ENCODE measurements around the gene APOD.
"Not testable (repeated sequence)": the region's sequence is repeated elsewhere in the genome, so short reads cannot be mapped to it uniquely, and the experiment has no call there.

APOD gene

DNA sequence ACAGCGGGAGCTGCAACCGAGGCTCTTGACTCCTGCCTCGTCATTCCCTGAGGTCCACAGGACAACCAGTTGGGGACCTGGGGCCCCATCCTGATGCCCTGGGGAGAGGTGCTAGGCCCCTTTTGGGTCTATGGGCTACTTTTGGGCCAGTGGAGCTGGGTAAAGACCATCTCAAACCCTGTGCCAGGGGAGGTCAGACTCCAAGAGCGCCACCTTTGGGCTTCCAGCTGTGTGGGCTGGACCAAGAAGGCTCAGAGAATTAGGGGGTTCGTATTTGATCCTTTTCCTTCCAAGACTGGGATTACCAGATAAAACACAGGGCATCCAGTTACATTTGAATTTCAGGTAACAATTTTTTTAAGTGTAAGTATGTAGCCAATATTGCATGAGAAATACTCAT lies 33.4 kb upstream of the APOD start:
- not testable (repeated sequence) for H3K27ac ChIP-seq (ENCODE audit: low read depth, low read length, severe bottlenecking); H3K4me3 ChIP-seq (ENCODE audit: extremely low read depth, insufficient read depth, low read length, poor library complexity, severe bottlenecking); H3K4me1 ChIP-seq (ENCODE audit: control insufficient read depth, insufficient read depth, low read length, poor library complexity, severe bottlenecking); H3K36me3 ChIP-seq (ENCODE audit: control insufficient read depth, insufficient read depth, low read length); H3K9me3 ChIP-seq (ENCODE audit: control insufficient read depth, low read length)
- WGBS, 2 experiments (ENCODE audit: insufficient coverage in 2 of 2): 87 to 100% methylated on average over 1 to 3 of the region's 5 CpGs

GRCh38 chr3:195616681-195617080 lies 32.9 kb upstream of the APOD start:
- no peak overlapping the region for H3K27ac ChIP-seq (ENCODE audit: low read depth, low read length, severe bottlenecking)
- 85 to 90% methylated on average over 4 to 9 of the region's 9 CpGs for WGBS, 2 experiments (ENCODE audit: insufficient coverage in 2 of 2)
- H3K9me3 ChIP-seq (ENCODE audit: control insufficient read depth, low read length): peaks cover under 1% of the 10 kb centered on the region
- H3K4me1 ChIP-seq (ENCODE audit: control insufficient read depth, insufficient read depth, low read length, poor library complexity, severe bottlenecking): no peaks in the 10 kb centered on the region
- no peak overlapping the region for H3K4me3 ChIP-seq (ENCODE audit: extremely low read depth, insufficient read depth, low read length, poor library complexity, severe bottlenecking)
- no peaks in the 10 kb centered on the region for H3K36me3 ChIP-seq (ENCODE audit: control insufficient read depth, insufficient read depth, low read length)

DNA sequence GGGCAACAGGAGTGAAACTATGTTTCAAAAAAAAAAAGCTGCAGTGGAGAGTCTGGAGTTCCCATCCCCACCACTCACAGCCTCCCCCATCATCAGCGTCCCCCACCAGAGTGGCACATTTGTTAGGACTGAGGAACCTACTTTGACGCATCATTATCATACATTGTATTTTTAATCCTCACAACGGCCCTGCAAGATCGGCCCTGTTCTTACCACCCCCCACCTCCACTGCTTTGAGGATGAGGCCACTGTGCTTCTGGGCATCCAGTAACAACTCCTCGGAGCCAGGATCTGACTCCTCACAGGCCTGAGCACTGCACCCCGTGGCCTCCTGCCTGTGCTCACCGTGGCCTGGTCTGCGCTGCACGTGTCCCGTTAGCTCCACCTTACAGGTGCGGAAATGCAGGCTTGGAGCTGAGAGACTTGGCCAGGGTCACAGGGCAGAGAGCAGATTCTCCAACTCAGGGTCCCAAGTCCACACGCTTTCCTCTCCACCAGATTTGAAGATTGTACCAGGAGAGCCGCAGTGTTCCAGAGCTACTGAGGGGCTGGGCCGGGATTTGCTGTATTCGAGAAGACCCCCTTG lies 32.3 kb upstream of the APOD start:
- H3K27ac ChIP-seq (ENCODE audit: low read depth, low read length, severe bottlenecking); H3K4me1 ChIP-seq (ENCODE audit: control insufficient read depth, insufficient read depth, low read length, poor library complexity, severe bottlenecking); H3K36me3 ChIP-seq (ENCODE audit: control insufficient read depth, insufficient read depth, low read length); H3K4me3 ChIP-seq (ENCODE audit: extremely low read depth, insufficient read depth, low read length, poor library complexity, severe bottlenecking); H3K9me3 ChIP-seq (ENCODE audit: control insufficient read depth, low read length): not testable (repeated sequence)
- 80 to 88% methylated on average over 2 to 4 of the region's 15 CpGs for WGBS, 2 experiments (ENCODE audit: insufficient coverage in 2 of 2)

DNA sequence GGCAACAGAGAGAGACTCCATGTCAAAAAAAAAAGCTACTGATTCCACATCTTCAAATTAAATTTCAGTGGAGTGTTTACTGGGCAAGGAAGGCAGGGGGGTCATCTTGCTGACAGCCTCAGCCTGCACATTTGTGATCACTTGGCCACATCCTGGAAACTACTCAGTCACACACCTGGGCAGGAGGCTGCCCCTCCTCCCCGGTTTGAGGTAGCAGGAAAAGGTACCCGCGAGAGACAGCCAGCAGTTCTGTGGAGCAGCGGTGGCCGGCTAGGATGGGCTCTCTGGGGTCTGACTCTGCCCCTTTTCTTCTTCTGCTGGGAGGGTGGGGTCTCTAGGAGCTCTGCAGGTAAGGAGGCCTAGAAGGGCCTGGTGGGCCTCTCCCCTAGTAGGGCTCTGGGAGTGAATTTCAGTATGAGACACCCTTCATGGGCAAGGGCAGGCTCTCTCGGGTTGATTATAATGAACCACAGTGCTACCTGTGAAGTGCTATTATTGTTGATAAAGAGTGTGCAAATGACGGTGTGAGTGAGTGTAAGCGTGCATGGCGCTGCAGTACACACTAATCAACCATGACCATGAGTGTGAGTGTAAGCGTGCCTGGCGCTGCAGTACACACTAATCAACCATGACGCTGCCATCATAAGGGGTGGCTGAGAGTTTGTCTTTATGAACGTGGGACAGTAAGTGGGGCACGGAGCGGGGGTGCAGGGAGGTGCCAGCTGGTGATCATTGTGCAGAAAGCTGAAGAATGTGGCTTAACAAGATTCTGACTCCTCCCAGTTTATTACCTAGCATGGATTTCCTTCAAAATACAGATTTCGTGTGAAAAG lies 31.1 kb upstream of the APOD start:
- not testable (repeated sequence) for H3K36me3 ChIP-seq (ENCODE audit: control insufficient read depth, insufficient read depth, low read length)
- 92 to 97% methylated on average over 7 of the region's 16 CpGs for WGBS, 2 experiments (ENCODE audit: insufficient coverage in 2 of 2)

GRCh38 chr3:195613468-195614069 lies 29.8 kb upstream of the APOD start:
- no peak overlapping the region for H3K4me3 ChIP-seq (ENCODE audit: extremely low read depth, insufficient read depth, low read length, poor library complexity, severe bottlenecking)
- 83 to 86% methylated on average over 10 to 11 of the region's 15 CpGs for WGBS, 2 experiments (ENCODE audit: insufficient coverage in 2 of 2)

More for the DNA sequence above, 31.1 kb upstream of the APOD start:
- not testable (repeated sequence) for H3K4me3 ChIP-seq (ENCODE audit: extremely low read depth, insufficient read depth, low read length, poor library complexity, severe bottlenecking); H3K4me1 ChIP-seq (ENCODE audit: control insufficient read depth, insufficient read depth, low read length, poor library complexity, severe bottlenecking); H3K27ac ChIP-seq (ENCODE audit: low read depth, low read length, severe bottlenecking)
- H3K9me3 ChIP-seq (ENCODE audit: control insufficient read depth, low read length): peaks cover 11% of the 10 kb centered on the region

DNA sequence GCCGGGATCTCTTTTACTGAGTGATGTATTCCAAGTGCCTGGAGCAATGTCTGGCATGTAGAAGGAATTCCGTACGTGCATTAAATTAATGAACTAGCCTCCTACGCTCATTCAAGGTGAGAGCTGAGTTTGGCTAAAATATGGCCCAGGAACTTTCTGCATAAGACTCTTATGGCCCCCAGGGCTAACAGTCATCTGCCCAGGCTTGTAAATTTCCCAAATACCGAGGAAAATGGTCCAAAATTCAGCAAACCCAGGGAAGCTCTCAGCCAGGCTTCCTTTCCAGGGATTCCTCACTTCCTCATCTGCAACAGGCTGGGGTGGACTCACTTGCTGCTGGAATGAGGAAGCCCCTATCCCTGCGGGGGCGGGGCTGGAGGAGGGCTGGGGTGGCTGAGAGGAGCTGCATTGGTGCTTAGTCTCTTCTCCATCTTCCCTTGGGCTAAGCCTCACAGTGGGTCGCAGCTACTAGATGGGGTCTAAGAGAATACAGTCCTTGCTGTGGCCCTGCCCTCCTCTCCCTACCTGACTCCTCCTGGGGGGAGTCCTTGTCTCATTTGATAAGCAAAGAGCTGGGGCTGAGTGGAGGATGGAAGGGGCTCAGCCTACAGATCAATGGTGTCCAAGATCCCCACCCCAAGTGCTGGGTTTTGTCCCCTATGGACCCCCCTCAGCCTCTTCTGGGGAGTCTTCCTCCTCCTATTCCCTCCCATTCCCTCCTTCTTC lies 28.5 kb upstream of the APOD start:
- WGBS, 2 experiments (ENCODE audit: insufficient coverage in 2 of 2): 81 to 89% methylated on average over 4 to 6 of the region's 8 CpGs
- Histone ChIP-seq H3K36me3 (ENCODE audit: control insufficient read depth, insufficient read depth, low read length) (no peaks in the 10 kb centered on the region), H3K4me1 (ENCODE audit: control insufficient read depth, insufficient read depth, low read length, poor library complexity, severe bottlenecking) (no peaks in the 10 kb centered on the region), H3K9me3 (ENCODE audit: control insufficient read depth, low read length) (peaks cover 20% of the 10 kb centered on the region), H3K27ac (ENCODE audit: low read depth, low read length, severe bottlenecking) (no peak overlapping the region), H3K4me3 (ENCODE audit: extremely low read depth, insufficient read depth, low read length, poor library complexity, severe bottlenecking) (no peak overlapping the region)

More at GRCh38 chr3:195613468-195614069, 29.8 kb upstream of the APOD start:
- Histone ChIP-seq H3K27ac (ENCODE audit: low read depth, low read length, severe bottlenecking) (no peak overlapping the region), H3K4me1 (ENCODE audit: control insufficient read depth, insufficient read depth, low read length, poor library complexity, severe bottlenecking) (no peaks in the 10 kb centered on the region), H3K36me3 (ENCODE audit: control insufficient read depth, insufficient read depth, low read length) (no peaks in the 10 kb centered on the region), H3K9me3 (ENCODE audit: control insufficient read depth, low read length) (peaks cover 15% of the 10 kb centered on the region)

DNA sequence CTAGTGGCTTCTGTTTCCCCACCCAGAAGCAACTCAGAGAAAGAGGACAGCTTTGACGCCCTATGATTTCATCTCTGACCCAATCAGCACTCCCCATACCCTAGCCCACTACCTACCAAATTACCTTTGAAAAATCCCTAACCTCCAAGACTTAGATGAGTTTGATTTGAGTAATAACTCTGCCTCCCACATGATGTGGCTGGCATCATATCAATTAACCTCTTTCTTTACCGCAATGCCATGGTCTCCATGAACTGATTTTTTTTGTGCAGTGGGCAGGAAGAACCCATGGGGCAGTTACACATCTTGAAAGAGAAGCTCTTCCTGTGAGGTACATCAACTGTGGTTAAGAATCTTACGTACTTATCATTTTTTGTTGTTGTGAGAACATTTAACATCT lies 25.5 kb upstream of the APOD start:
- no peak overlapping the region for H3K27ac ChIP-seq (ENCODE audit: low read depth, low read length, severe bottlenecking)
- peaks cover 37% of the 10 kb centered on the region for H3K9me3 ChIP-seq (ENCODE audit: control insufficient read depth, low read length)
- no peaks in the 10 kb centered on the region for H3K4me1 ChIP-seq (ENCODE audit: control insufficient read depth, insufficient read depth, low read length, poor library complexity, severe bottlenecking)
- no peak overlapping the region for H3K4me3 ChIP-seq (ENCODE audit: extremely low read depth, insufficient read depth, low read length, poor library complexity, severe bottlenecking)
- 71% methylated on average over 1 of the region's 3 CpGs; no CpG with 5 or more reads in 1 of the 2 experiments for WGBS, 2 experiments (ENCODE audit: insufficient coverage in 2 of 2)
- no peaks in the 10 kb centered on the region for H3K36me3 ChIP-seq (ENCODE audit: control insufficient read depth, insufficient read depth, low read length)

DNA sequence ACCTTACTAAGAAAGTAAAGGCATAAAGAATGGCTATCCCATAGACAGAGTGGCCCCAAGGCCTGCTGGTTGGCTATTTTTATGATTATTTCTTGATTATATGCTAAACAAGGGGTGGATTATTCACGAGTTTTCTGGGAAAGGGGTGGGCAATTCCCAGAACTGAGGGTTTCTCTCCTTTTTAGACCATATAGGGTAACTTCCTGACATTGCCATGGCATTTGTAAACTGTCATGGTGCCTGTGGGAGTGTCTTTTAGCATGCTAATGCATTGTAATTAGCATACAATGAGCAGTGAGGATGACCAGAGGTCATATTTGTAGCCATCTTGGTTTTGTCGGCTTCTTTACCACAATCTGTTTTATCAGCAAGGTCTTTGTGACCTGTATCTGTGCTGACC lies 18.0 kb upstream of the APOD start:
- not testable (repeated sequence) for H3K4me3 ChIP-seq (ENCODE audit: extremely low read depth, insufficient read depth, low read length, poor library complexity, severe bottlenecking); H3K27ac ChIP-seq (ENCODE audit: low read depth, low read length, severe bottlenecking); H3K36me3 ChIP-seq (ENCODE audit: control insufficient read depth, insufficient read depth, low read length); H3K4me1 ChIP-seq (ENCODE audit: control insufficient read depth, insufficient read depth, low read length, poor library complexity, severe bottlenecking)
- H3K9me3 ChIP-seq (ENCODE audit: control insufficient read depth, low read length): peaks cover 20% of the 10 kb centered on the region
- 100% methylated on average over 1 of the region's 2 CpGs for WGBS, 2 experiments (ENCODE audit: insufficient coverage in 2 of 2)

GRCh38 chr3:195601382-195601781 lies 17.6 kb upstream of the APOD start:
- peaks cover 20% of the 10 kb centered on the region for H3K9me3 ChIP-seq (ENCODE audit: control insufficient read depth, low read length)
- WGBS, 2 experiments (ENCODE audit: insufficient coverage in 2 of 2): 80 to 100% methylated on average over 1 to 2 of the region's 2 CpGs
- no peaks in the 10 kb centered on the region for H3K36me3 ChIP-seq (ENCODE audit: control insufficient read depth, insufficient read depth, low read length)
- H3K27ac ChIP-seq (ENCODE audit: low read depth, low read length, severe bottlenecking): no peak overlapping the region
- no peaks in the 10 kb centered on the region for H3K4me1 ChIP-seq (ENCODE audit: control insufficient read depth, insufficient read depth, low read length, poor library complexity, severe bottlenecking)
- H3K4me3 ChIP-seq (ENCODE audit: extremely low read depth, insufficient read depth, low read length, poor library complexity, severe bottlenecking): no peak overlapping the region

- H3K9me3 ChIP-seq (ENCODE audit: control insufficient read depth, low read length): peaks cover 12% of the 10 kb centered on the region
- H3K4me1 ChIP-seq (ENCODE audit: control insufficient read depth, insufficient read depth, low read length, poor library complexity, severe bottlenecking); H3K27ac ChIP-seq (ENCODE audit: low read depth, low read length, severe bottlenecking); H3K36me3 ChIP-seq (ENCODE audit: control insufficient read depth, insufficient read depth, low read length); H3K4me3 ChIP-seq (ENCODE audit: extremely low read depth, insufficient read depth, low read length, poor library complexity, severe bottlenecking): not testable (repeated sequence)
- 92 to 94% methylated on average over 14 to 17 of the region's 23 CpGs for WGBS, 2 experiments (ENCODE audit: insufficient coverage in 2 of 2)
Measured at GRCh38 chr3:195599926-195600325, 16.2 kb upstream of the APOD start.
